GM12874 (cell line): ENCODE measurements around the gene TNFAIP2.

Source experiments
- TF ChIP-seq, protein P1 (sequence below): IDR thresholded peaks from 2 replicates; pipeline ENCODE4 v1.5.1; 2011; ENCODE audit warnings: low read depth, mild to moderate bottlenecking, control low read depth, low read length, moderate library complexity; ENCODE audit not compliant: insufficient read depth

Gene TNFAIP2

DNA sequence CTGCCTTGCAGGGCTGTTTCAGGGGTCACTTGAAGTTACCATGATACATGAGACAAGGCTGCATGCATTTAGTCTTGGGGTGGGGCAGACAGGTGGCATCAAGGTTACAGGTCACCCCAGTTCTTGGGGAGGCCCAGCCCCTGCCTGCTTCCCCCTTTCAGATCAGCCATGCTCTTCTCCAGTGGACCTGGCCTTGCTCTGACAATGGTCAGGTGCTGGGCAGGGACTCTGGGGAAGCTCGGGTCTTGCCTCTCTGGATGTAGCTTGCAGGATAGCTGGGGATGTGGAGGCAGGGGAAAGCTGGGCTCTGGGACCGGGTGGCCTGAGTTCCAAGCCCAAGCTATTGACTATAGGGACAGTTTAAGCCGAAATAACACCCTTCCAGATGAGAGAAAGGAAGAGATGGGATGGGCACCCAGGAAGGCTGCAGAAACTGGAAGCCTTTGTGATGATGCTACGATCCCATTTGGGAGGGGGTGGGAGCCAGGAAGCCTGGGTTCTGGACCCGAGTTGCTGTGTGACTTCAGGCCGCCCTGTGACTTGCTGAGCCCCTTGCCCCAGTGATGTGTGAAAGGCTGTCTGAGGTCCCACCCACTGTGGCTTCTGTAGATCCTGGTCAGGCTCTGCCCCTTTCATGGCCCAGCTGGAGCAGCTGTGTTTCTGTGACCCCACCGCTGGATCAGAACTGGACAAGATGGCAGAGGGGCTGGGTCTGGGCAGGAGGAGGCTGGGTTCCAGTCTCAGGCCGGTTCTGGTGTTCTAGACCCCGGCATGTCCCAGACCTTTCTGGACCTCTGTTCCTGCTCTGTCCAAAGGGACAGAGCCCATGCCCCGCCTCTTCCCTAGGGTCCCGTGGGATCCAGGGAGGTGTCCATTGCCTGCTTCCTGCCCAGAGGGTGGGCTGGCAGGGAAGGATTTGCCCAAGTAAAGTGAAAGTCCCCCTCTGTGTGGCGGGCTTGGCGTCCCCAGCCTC, 2.1 kb downstream of the TNFAIP2 start:
- TF ChIP-seq, protein P1, sequence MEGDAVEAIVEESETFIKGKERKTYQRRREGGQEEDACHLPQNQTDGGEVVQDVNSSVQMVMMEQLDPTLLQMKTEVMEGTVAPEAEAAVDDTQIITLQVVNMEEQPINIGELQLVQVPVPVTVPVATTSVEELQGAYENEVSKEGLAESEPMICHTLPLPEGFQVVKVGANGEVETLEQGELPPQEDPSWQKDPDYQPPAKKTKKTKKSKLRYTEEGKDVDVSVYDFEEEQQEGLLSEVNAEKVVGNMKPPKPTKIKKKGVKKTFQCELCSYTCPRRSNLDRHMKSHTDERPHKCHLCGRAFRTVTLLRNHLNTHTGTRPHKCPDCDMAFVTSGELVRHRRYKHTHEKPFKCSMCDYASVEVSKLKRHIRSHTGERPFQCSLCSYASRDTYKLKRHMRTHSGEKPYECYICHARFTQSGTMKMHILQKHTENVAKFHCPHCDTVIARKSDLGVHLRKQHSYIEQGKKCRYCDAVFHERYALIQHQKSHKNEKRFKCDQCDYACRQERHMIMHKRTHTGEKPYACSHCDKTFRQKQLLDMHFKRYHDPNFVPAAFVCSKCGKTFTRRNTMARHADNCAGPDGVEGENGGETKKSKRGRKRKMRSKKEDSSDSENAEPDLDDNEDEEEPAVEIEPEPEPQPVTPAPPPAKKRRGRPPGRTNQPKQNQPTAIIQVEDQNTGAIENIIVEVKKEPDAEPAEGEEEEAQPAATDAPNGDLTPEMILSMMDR = no peak

DNA sequence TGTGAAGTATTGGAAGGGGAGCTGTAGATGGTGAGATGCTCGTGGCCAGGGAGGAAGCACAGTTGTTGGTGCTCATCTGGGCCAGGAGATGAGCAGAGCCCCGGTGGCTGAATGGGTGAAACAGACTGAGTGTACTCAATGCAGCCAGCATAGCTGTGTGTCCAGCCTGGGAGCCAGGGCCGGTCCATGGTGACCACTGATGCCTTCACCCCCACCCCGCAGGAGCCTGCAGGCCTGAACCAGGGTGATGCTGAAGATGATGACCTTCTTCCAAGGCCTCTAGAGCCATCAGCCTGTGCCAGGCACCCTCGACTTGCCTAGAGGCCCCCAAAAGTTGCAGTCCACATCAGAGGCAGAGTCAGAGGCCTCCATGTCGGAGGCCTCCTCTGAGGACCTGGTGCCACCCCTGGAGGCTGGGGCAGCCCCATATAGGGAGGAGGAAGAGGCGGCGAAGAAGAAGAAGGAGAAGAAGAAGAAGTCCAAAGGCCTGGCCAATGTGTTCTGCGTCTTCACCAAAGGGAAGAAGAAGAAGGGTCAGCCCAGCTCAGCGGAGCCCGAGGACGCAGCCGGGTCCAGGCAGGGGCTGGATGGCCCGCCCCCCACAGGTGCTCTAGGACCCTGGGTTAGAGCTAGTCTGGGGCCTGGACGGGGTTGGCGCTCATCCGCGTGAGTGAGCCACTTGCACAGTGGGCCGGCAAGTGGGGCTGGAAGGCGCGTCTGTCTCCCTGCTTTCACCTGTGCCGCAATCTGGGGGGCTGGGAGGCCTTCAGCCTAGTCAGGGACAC, 3.0 kb downstream of the TNFAIP2 start:
- TF ChIP-seq, protein P1 = no peak

DNA sequence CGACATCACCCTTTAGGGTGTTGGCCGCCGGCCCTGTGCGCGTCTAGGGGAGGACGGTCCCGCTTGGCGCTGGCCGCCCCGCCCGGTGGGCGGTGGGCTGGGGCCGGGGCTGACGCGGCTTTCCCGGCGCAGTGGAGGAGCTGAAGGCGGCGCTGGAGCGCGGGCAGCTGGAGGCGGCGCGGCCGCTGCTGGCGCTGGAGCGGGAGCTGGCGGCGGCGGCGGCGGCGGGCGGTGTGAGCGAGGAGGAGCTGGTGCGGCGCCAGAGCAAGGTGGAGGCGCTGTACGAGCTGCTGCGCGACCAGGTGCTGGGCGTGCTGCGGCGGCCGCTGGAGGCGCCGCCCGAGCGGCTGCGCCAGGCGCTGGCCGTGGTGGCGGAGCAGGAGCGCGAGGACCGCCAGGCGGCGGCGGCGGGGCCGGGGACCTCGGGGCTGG, 3.6 kb downstream of the TNFAIP2 start:
- TF ChIP-seq, protein P1 = no peak

DNA sequence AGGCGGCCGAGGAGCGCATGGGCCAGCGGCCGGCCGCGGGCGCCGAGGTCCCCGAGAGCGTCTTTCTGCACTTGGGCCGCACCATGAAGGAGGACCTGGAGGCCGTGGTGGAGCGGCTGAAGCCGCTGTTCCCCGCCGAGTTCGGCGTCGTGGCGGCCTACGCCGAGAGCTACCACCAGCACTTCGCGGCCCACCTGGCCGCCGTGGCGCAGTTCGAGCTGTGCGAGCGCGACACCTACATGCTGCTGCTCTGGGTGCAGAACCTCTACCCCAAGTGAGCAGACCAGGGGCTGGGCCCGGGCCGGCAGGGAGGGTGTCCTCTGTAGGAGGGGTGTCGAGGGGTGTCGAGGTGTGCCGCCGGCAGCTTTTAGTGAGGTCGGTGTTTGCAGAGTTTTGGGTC, 4.1 kb downstream of the TNFAIP2 start:
- TF ChIP-seq, protein P1 = no peak

DNA sequence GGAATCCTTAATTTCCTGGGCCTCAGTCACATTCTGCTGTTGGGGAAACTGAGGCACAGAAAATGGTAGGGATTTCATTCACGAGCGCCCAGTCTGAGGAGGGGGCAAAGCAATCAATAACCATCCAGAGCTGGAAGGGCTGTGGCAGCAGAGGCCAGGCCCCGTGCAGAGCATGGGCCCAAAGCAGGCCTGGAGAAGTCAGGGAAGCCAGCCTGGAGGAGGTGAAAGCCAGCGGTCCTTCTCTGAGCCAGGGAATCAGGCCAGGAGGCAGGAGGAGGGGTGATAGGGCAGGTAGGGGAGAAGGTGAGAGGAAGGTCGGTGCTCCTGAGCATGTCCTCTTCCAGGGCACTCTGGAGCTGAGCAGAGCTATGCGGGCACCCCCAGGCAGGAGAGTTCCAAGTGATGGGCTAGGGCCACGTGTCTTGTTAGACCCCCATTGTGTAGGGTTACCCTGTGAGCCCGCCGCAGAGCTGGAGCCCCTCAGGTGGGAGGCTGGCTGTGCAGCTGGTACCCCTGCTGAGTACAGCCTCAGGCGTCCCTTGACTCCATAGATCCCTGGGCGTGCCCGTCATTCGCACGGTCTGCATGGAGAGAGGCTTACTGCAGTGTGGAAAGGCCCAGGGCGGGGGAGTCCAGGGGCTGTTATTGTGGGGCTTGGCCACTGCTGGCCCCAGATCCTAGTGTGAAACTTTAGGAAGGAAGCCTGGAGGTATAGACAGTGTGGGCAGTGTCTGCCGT, 4.8 kb downstream of the TNFAIP2 start:
- TF ChIP-seq, protein P1 = no peak

DNA sequence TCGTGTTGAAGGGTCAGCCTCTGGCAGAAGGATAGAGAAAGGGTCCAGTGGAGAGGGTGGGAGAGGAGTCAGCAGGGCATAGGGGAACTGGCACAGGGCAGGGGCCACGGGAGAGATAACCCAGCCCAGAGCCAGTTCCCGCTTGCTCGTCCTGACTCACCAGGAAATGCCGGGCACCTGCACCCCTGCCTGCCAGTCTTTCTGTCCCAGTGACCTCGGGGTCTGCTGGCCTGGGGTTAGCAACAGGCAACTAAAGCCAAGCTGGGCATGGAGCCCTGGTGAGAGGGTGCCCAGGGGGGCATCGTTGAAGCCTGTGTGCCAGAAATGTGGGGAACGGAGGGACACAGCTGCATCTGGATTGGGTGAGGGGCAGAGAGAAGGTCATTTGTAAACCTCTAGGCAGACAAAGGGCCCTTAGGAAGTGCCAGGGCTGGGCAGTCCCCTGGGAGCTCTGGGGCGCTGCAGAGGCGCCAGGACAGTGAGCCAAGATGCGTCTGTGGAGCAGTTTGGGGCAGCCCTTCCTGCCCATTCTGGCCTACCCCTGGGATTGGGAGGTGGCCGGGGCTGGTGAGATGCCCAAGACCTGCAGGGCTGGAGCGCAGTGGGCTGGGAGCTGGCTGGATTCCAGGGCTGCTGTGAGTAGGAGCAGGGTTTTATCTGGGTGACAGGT, 5.5 kb downstream of the TNFAIP2 start:
- TF ChIP-seq, protein P1 = no peak
